ENCODE results near the gene MACROH2A2. TPM values are rescaled to one million over a fixed set of nuclear protein-coding genes. Genes with fewer than 3 reads are reported as not detected.
"Not testable (repeated sequence)": the region's sequence is repeated elsewhere in the genome, so short reads cannot be mapped to it uniquely, and the experiment has no call there.

Gene MACROH2A2
- total and polyA plus RNA-seq, 12 donors = 10.0 to 17.5 (median 12.7) TPM

- intact Hi-C loops (cut with DNase I) = no loop called here
- 80 to 82% methylated on average over 2 of the region's 2 CpGs for WGBS, 2 donors
- Histone ChIP-seq H3K27me3 (peaks cover 0 to 11% (median 7%) of the 10 kb centered on the region in 7 donors), H3K9me3 (peaks cover 0 to 11% (median 0%) of the 10 kb centered on the region in 11 donors), H3K27ac (no peak overlapping the region), H3K4me1 (no peaks in the 10 kb centered on the region), H3K36me3 (no peaks in the 10 kb centered on the region), H3K4me3 (no peak overlapping the region)
- no peak for TF ChIP-seq CTCF (IDR thresholded peaks at IDR 0.05)
- DNase-seq (no peak), ATAC-seq (no peak)
Measured at GRCh38 chr10:70041016-70041415, 11.6 kb upstream of the MACROH2A2 start.

- H3K4me3 ChIP-seq; ATAC-seq; intact Hi-C loops (cut with DNase I); H3K27ac ChIP-seq; DNase-seq; H3K4me1 ChIP-seq; H3K36me3 ChIP-seq: not testable (repeated sequence)
- Histone ChIP-seq H3K9me3 (peaks cover 0 to 11% (median 0%) of the 10 kb centered on the region in 11 donors), H3K27me3 (peaks cover 0 to 11% (median 4%) of the 10 kb centered on the region in 7 donors)
- 50% methylated on average over 8 of the region's 8 CpGs for WGBS, 2 donors
Measured at GRCh38 chr10:70041739-70042138, 10.9 kb upstream of the MACROH2A2 start.

- intact Hi-C loops (cut with DNase I); ATAC-seq: not testable (repeated sequence)
- 97 to 99% methylated on average over 4 of the region's 4 CpGs for WGBS, 2 donors
Measured at GRCh38 chr10:70047066-70047465, 5.6 kb upstream of the MACROH2A2 start.

GRCh38 chr10:70048030-70048723 is 4.5 kb upstream of the MACROH2A2 start:
- DNase-seq (no peak), ATAC-seq (no peak)
- no peaks in the 10 kb centered on the region for H3K36me3 ChIP-seq
- intact Hi-C loops (cut with DNase I) = no loop called here
- peaks cover 0 to 11% (median 0%) of the 10 kb centered on the region in 9 donors for H3K4me1 ChIP-seq
- no peak overlapping the region for H3K4me3 ChIP-seq
- H3K27me3 ChIP-seq = peaks cover 0 to 36% (median 14%) of the 10 kb centered on the region in 7 donors
- TF ChIP-seq CTCF (IDR thresholded peaks at IDR 0.05) = no peak
- 90 to 92% methylated on average over 5 of the region's 5 CpGs for WGBS, 2 donors
- H3K9me3 ChIP-seq = no peaks in the 10 kb centered on the region
- no peak overlapping the region for H3K27ac ChIP-seq

More at GRCh38 chr10:70047066-70047465, 5.6 kb upstream of the MACROH2A2 start:
- H3K36me3 ChIP-seq, DNase-seq, H3K4me1 ChIP-seq, H3K4me3 ChIP-seq, H3K27ac ChIP-seq, H3K9me3 ChIP-seq: not testable (repeated sequence)
- peaks cover 0 to 32% (median 9%) of the 10 kb centered on the region in 7 donors for H3K27me3 ChIP-seq

GRCh38 chr10:70051848-70052247 is 798 bp upstream of the MACROH2A2 start:
- ATAC-seq (no peak), DNase-seq (no peak)
- intact Hi-C loops (cut with DNase I) = no loop called here
- no peaks in the 10 kb centered on the region for H3K9me3 ChIP-seq
- TF ChIP-seq CTCF (IDR thresholded peaks at IDR 0.05) = no peak
- H3K4me1 ChIP-seq = peaks cover 0 to 20% (median 5%) of the 10 kb centered on the region in 9 donors
- H3K36me3 ChIP-seq = no peaks in the 10 kb centered on the region
- H3K27ac ChIP-seq = no peak overlapping the region
- peaks cover 0 to 57% (median 17%) of the 10 kb centered on the region in 7 donors for H3K27me3 ChIP-seq
- H3K4me3 ChIP-seq = peak overlapping the region in 6 of 10 donors; percentile 67 to 80 (median 78)
- WGBS, 2 donors = 46 to 52% methylated on average over 6 of the region's 6 CpGs

Data from heart right ventricle (tissue), 16 donors.